AG04449 (cell line): ENCODE results near the gene VPS13D.

Experiments used
- CTCF ChIA-PET: fragments of 350-600 bp; formaldehyde crosslinking; extraction: SDS; loops from one replicate; lab custom pipeline; 2021; ENCODE audit warnings: antibody characterized with exemption; lab: Yijun Ruan, JAX
- POLR2A ChIA-PET: fragments of 400-600, 350-600 bp; formaldehyde crosslinking; extraction: SDS; loops from one replicate; lab custom pipeline; 2020; ENCODE audit warnings: antibody characterized with exemption, inconsistent platforms; lab: Yijun Ruan, JAX
- DNase-seq: peaks from one replicate; pipeline ENCODE4 v3.0.0-alpha.2; 2010; ENCODE audit warnings: low read depth, low spot score
- H3K4me3 ChIP-seq: 2 replicates; pipeline ENCODE4 v1.5.1; 2011; ENCODE audit warnings: low read depth, mild to moderate bottlenecking, control low read depth, low read length
- TF ChIP-seq, protein P1 (sequence below): IDR thresholded peaks from one replicate; pipeline ENCODE4 v1.5.1; 2011; ENCODE audit warnings: mild to moderate bottlenecking, moderate library complexity, low read length, control low read depth, inconsistent platforms; ENCODE audit not compliant: insufficient read depth; ENCODE audit errors: missing control alignments

The VPS13D gene

DNA sequence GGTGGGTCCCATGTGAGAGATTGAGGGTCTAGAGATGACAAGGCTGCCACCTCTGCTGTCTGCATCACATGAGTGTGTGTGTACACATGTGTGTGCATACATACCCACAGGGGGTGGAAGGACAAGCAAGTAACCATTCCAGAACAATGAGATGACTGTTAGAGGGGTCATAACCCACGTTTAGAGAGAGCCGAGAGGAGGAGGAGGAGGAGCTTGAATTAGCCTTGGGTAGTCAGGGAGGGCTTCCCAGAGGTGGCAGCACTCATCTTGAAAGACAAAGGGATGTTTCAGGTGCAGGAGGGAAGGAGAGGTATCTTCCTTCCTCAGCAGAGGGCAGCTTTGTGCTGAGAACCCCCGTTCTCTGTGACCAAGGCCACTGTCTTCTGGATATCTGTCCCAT is 41.7 kb upstream of the VPS13D start:
- H3K4me3 ChIP-seq, result no peak overlapping the region
- POLR2A ChIA-PET, result no interaction called here
- CTCF ChIA-PET, result interaction anchor here (0.9 to 4.9 kb wide), 4 partner anchors 21 to 73 kb away, joined by 3 to 31 read pairs (median 10); no protein-coding TSS in a partner anchor
- DNase-seq, result no peak
- TF ChIP-seq, protein P1, sequence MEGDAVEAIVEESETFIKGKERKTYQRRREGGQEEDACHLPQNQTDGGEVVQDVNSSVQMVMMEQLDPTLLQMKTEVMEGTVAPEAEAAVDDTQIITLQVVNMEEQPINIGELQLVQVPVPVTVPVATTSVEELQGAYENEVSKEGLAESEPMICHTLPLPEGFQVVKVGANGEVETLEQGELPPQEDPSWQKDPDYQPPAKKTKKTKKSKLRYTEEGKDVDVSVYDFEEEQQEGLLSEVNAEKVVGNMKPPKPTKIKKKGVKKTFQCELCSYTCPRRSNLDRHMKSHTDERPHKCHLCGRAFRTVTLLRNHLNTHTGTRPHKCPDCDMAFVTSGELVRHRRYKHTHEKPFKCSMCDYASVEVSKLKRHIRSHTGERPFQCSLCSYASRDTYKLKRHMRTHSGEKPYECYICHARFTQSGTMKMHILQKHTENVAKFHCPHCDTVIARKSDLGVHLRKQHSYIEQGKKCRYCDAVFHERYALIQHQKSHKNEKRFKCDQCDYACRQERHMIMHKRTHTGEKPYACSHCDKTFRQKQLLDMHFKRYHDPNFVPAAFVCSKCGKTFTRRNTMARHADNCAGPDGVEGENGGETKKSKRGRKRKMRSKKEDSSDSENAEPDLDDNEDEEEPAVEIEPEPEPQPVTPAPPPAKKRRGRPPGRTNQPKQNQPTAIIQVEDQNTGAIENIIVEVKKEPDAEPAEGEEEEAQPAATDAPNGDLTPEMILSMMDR, result no peak

DNA sequence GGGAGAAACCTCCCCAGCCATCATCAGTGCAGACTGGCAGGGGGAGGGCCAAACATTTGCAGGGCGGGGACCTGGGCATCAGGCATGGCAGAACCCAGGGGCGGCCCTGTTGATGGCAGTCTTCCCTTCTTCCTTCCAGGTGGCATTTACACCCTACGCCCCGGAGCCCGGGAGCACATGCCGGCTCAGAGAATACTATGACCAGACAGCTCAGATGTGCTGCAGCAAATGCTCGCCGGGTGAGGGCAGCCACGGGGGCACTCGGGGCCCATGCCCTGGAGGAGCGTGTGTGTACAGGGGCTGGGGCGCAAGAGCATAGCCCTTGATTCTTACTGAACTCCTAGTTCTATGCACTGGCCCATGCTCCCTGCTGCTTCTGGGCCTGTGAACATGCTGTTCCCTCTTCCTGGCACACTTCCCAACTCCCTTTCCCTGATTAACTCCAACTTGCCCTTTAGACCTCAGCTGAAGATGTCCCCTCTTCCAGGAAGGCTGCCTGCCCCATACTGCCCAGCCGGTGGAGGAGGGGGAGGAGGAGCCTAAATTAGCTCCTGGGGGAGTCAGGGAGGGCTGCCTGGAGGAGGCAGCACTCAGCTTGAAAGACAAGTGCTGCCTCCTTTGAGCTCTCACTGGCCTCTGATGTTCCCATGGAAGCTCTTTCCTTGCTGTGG is 41.0 kb upstream of the VPS13D start:
- CTCF ChIA-PET, result interaction anchor here (1.1 to 4.9 kb wide), 4 partner anchors 10 to 70 kb away, joined by 3 to 31 read pairs (median 10); no protein-coding TSS in a partner anchor
- TF ChIP-seq, protein P1, result no peak
- H3K4me3 ChIP-seq, result no peak overlapping the region
- POLR2A ChIA-PET, result no interaction called here
- DNase-seq, result no peak

DNA sequence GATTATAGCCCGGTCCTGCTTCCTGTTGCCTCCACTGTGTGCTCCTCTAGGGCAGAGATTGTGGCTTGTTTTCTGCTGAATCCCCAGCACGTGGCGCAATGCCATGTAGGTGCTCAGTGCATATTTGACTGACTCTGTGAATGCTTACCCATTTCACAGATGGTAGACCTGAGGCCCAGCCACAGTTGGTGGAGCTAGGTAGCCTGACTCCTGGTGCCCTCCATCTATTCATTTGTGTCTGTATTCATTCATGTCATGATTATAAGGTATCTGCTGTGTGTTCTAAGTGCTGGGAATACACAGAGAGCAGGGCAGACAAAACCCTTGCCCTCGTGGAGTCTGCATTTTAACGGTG is 40.5 kb upstream of the VPS13D start:
- POLR2A ChIA-PET, result no interaction called here
- TF ChIP-seq, protein P1, result no peak
- no peak for DNase-seq
- CTCF ChIA-PET, result interaction anchor here (1.1 to 4.9 kb wide), 4 partner anchors 9 to 71 kb away, joined by 3 to 31 read pairs (median 10); no protein-coding TSS in a partner anchor
- no peak overlapping the region for H3K4me3 ChIP-seq

DNA sequence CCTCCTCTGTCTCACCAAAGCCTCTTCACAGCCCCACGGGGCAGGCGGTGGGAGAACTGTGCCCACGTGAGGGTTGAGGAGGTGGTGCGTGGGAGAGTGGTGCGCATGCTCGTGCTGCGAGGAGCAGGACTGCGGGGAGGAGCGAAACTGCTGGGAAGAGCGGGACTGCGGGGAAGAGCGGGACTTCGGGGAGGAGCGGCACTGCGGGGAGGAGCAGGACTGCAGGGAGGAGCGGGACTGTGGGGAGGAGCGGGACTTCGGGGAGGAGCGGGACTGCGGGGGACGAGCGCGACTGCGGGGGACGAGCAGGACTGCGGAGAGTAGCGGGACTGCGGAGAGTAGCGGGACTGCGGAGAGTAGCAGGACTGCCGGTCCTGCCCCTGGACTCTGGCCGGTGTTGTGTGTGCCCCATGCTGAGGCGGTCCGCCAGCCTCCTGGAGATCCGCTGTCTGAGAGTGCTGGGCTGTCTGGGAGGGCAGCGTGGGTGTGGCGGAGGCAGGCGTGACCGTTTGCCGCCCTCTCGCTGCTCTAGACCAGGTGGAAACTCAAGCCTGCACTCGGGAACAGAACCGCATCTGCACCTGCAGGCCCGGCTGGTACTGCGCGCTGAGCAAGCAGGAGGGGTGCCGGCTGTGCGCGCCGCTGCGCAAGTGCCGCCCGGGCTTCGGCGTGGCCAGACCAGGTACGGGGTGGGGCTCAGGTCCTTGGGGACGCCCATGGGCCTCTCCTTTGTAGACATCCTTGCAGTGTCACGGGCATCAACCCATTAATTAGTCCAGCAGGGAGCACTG is 38.4 kb upstream of the VPS13D start:
- H3K4me3 ChIP-seq, result no peak overlapping the region

DNA sequence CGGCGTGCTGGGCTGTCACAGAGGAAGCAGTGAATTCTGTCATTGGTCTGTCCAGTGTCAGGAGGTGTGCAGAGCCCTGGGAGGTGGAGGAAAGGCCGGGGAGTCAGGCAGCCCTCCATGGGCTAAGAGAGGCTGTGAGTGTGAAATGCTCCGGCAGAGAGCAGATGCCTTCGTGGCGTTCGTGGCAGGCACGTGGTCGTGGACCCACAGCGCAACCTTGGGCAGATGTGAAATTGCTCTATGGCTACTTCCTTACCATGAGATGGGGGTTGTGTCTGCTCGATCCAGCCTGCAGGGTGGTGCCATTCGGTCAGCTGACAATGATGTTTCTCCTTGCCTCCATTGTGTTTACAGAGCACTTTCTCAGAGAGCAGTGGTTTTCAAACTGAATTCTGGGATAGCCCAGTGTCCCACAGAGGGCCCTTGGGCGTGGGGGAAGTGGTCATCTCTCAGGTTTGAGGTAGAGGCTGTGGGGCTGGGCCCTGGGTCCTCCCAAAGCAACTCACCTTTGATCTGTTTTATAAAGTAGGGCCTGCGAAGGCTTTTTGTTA is 35.1 kb upstream of the VPS13D start:
- H3K4me3 ChIP-seq, result no peak overlapping the region
- CTCF ChIA-PET, result no interaction called here
- POLR2A ChIA-PET, result no interaction called here
- DNase-seq, result no peak
- TF ChIP-seq, protein P1, result no peak

More for the DNA sequence above, 38.4 kb upstream of the VPS13D start:
- ChIA-PET CTCF (interaction anchor here (1.7 kb wide), 1 partner anchor 67 kb away, joined by 6 read pairs; no protein-coding TSS in a partner anchor), POLR2A (no interaction called here)
- DNase-seq, result no peak
- TF ChIP-seq, protein P1, result no peak

DNA sequence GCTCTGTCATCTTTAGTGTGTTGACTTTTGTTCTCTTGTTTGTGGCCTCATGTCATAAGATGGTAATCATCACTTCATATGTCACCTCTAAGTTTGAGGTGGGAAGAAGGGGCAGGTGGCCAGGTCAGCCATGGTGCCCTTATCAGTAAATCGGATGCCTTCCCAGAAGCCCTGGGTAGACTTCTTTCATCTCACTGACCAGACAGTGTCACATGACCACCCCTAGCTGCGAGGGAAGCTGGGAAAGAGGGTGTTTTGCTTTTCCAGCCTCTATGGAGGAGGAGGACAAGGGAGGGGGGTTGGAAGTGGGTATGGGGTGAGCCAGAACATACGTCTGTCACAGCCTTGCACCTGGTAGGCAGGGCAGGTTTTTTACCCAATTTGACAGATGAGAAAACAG is 34.4 kb upstream of the VPS13D start:
- no peak overlapping the region for H3K4me3 ChIP-seq
- CTCF ChIA-PET, result no interaction called here
- TF ChIP-seq, protein P1, result no peak
- DNase-seq, result no peak
- POLR2A ChIA-PET, result no interaction called here
